ENCODE results near the gene CLEC9A. TPM values are rescaled to one million over a fixed set of nuclear protein-coding genes. Genes with fewer than 3 reads are reported as not detected.

Gene CLEC9A
- total and polyA plus RNA-seq, 3 donors from 2014 or later, result 2.6 to 6.3 (median 5.4) TPM

DNA sequence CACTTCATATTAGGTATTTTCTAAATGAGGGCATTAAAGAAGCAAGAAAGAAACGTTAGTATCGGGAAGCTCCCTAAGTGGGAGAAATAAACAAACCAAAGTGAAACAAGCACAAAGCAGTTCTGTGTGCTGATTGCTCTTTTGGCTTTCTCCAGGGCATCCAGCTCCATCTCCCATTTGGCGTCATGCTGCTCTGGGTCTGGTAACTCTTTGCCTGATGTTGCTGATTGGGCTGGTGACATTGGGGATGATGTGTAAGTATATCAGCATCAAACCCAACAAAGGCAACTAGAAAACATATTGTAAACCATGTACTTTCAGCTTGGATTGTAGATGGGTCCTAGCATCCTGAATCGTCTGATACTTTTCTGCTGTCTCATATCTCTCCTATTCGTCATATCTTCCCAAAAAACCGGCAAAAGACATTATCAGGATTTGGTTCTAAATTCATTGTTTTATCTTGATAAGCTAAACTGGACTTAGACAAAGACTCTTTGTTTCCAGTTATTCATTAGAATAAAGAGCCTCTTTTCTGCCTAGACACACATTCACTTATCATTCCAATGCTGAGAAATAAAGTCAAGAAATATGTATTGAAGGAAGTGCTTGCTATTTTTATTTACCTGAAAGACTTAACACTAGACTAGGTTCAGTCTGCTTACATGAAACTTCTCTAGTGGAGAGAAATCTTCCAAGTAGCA lies 17.7 kb upstream of the CLEC9A start:
- intact Hi-C loops (cut with DNase I; ENCODE audit: low total_unique reads), result no loop called here
- WGBS, 2 donors, result 58 to 75% methylated on average over 6 of the region's 6 CpGs
- Histone ChIP-seq H3K36me3 (ENCODE audit: low read depth, missing control alignments) (no peaks in the 10 kb centered on the region), H3K4me1 (peaks cover 3% of the 10 kb centered on the region), H3K27ac (peak overlapping the region; percentile 49 to 51), H3K4me3 (no peak overlapping the region), H3K27me3 (no peaks in the 10 kb centered on the region), H3K9me3 (no peaks in the 10 kb centered on the region)
- no peak for TF ChIP-seq POLR2A (IDR thresholded peaks at IDR 0.05)
- TF ChIP-seq, protein P1, sequence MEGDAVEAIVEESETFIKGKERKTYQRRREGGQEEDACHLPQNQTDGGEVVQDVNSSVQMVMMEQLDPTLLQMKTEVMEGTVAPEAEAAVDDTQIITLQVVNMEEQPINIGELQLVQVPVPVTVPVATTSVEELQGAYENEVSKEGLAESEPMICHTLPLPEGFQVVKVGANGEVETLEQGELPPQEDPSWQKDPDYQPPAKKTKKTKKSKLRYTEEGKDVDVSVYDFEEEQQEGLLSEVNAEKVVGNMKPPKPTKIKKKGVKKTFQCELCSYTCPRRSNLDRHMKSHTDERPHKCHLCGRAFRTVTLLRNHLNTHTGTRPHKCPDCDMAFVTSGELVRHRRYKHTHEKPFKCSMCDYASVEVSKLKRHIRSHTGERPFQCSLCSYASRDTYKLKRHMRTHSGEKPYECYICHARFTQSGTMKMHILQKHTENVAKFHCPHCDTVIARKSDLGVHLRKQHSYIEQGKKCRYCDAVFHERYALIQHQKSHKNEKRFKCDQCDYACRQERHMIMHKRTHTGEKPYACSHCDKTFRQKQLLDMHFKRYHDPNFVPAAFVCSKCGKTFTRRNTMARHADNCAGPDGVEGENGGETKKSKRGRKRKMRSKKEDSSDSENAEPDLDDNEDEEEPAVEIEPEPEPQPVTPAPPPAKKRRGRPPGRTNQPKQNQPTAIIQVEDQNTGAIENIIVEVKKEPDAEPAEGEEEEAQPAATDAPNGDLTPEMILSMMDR (IDR thresholded peaks at IDR 0.05), result no peak
- peak; percentile 81 for DNase-seq

DNA sequence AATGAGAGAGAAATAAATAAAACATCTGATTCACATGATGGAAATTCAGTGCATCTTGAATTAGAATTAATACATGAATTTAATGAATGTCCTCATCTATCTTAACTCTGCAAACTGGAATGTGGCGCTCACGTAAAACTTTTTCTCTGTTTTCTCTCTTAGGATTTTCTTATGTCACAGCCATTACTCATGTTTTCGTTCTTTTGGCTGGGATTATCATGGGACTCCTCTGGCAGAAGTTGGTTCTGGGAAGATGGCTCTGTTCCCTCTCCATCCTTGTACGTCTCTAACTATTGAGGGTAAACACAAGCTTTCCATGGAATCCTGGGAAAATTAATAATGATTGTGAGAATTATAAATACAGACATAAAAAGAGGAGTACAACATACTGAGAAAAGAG lies 15.0 kb upstream of the CLEC9A start:
- intact Hi-C loops (cut with DNase I; ENCODE audit: low total_unique reads), result no loop called here
- Histone ChIP-seq H3K4me1 (no peaks in the 10 kb centered on the region), H3K36me3 (ENCODE audit: low read depth, missing control alignments) (no peaks in the 10 kb centered on the region), H3K27me3 (no peaks in the 10 kb centered on the region), H3K27ac (no peak overlapping the region), H3K9me3 (no peaks in the 10 kb centered on the region), H3K4me3 (no peak overlapping the region)
- TF ChIP-seq POLR2A (IDR thresholded peaks at IDR 0.05), result no peak
- TF ChIP-seq, protein P1 (IDR thresholded peaks at IDR 0.05), result no peak
- WGBS, 2 donors, result 81 to 89% methylated on average over 4 of the region's 4 CpGs
- DNase-seq, result no peak

DNA sequence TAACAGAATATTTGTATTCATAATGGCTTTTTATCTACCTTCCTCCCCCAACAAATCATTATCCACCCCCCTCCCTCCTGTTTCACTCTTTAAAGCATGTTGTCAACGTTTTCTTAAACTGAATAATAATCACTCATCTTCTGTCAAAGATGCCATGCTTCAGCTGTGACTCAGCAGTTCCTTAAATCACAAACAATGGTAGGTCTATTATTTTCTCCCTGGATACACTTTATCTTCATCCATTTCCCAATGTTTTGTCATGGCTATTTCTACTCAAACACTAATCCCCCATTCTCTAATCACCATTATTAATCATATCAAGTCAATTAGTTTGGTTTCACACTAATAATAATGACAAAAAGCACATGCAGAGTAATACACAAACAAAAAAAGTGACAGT lies 13.6 kb upstream of the CLEC9A start:
- intact Hi-C loops (cut with DNase I; ENCODE audit: low total_unique reads), result no loop called here
- H3K36me3 ChIP-seq (ENCODE audit: low read depth, missing control alignments), result no peaks in the 10 kb centered on the region
- DNase-seq, result no peak

DNA sequence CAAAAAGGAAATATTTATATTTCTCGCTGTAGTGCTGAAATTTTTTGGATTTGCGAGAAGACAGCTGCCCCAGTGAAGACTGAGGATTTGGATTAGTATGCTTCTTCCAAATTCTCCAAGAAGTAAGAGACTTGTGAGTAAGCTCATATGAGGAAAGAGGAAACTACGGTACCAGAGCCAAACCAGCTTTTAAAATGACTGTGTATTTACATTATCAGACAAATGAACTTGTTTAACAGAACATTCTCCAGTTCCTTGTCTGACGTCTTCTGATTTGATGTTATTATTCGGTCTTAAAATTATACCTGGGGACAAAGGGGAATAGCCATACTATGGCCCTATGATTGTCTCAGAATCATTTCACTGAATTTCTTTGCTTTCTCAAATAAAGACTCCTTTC lies 12.1 kb upstream of the CLEC9A start:
- H3K9me3 ChIP-seq, result no peaks in the 10 kb centered on the region
- WGBS, 2 donors, result 81 to 88% methylated on average over 5 of the region's 5 CpGs
- H3K36me3 ChIP-seq (ENCODE audit: low read depth, missing control alignments), result no peaks in the 10 kb centered on the region
- TF ChIP-seq, protein P1 (IDR thresholded peaks at IDR 0.05), result no peak
- no peak for TF ChIP-seq POLR2A (IDR thresholded peaks at IDR 0.05)
- no peaks in the 10 kb centered on the region for H3K27me3 ChIP-seq
- intact Hi-C loops (cut with DNase I; ENCODE audit: low total_unique reads), result no loop called here
- no peak overlapping the region for H3K27ac ChIP-seq
- DNase-seq, result no peak
- H3K4me3 ChIP-seq, result no peak overlapping the region
- no peaks in the 10 kb centered on the region for H3K4me1 ChIP-seq

More for the DNA sequence above, 13.6 kb upstream of the CLEC9A start:
- no peaks in the 10 kb centered on the region for H3K4me1 ChIP-seq
- TF ChIP-seq, protein P1 (IDR thresholded peaks at IDR 0.05), result no peak
- no peak for TF ChIP-seq POLR2A (IDR thresholded peaks at IDR 0.05)
- 14 to 23% methylated on average over 1 of the region's 1 CpG for WGBS, 2 donors
- no peak overlapping the region for H3K27ac ChIP-seq
- no peaks in the 10 kb centered on the region for H3K9me3 ChIP-seq
- no peaks in the 10 kb centered on the region for H3K27me3 ChIP-seq
- H3K4me3 ChIP-seq, result no peak overlapping the region

DNA sequence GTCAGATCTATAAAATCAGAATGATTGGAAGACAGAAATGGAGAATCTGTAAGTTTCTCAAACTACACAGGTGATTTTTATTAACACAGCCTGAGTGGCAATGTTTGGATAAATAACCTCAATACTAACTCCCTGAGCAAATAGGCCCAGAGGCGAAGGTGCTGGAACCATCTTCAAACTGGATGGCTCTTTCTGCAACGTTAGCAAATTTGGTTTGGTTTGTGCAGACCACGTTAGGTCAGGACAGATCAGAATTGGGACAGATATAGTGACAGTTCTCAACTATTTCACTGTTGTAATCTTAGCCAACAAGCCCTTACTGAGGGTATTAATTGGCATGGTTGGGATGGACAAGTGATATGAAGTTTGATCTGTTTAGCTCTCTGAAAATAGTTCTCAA lies 9.1 kb upstream of the CLEC9A start:
- WGBS, 2 donors, result 80 to 88% methylated on average over 3 of the region's 3 CpGs
- no peaks in the 10 kb centered on the region for H3K4me1 ChIP-seq
- no peak overlapping the region for H3K4me3 ChIP-seq
- DNase-seq, result no peak
- intact Hi-C loops (cut with DNase I; ENCODE audit: low total_unique reads), result no loop called here
- TF ChIP-seq POLR2A (IDR thresholded peaks at IDR 0.05), result no peak
- TF ChIP-seq, protein P1 (IDR thresholded peaks at IDR 0.05), result no peak
- no peaks in the 10 kb centered on the region for H3K27me3 ChIP-seq
- no peaks in the 10 kb centered on the region for H3K36me3 ChIP-seq (ENCODE audit: low read depth, missing control alignments)
- no peaks in the 10 kb centered on the region for H3K9me3 ChIP-seq
- no peak overlapping the region for H3K27ac ChIP-seq
